Measurements from ENCODE around the gene IFT27. TPM values are rescaled to one million over a fixed set of nuclear protein-coding genes. Genes with fewer than 3 reads are reported as not detected.

The IFT27 gene
- polyA plus RNA-seq, 1 donor from 2014 or later: 111 TPM

- H3K79me2 ChIP-seq (replicated peaks; ENCODE audit: insufficient read depth, low read length): peaks cover 14% of the 10 kb centered on the region
These were observed 3.5 kb downstream of the IFT27 start for GRCh38 chr22:36772451-36772850.

GRCh38 chr22:36771356-36772063, 4.4 kb downstream of the IFT27 start:
- Histone ChIP-seq H3K79me2 (replicated peaks; ENCODE audit: insufficient read depth, low read length) (peaks cover 14% of the 10 kb centered on the region), H3K27me3 (ENCODE audit: insufficient read depth, low read depth, low read length) (no peaks in the 10 kb centered on the region), H3F3A (ENCODE audit: insufficient read depth, low read length, poor library complexity, severe bottlenecking) (no peaks in the 10 kb centered on the region), H3K4me3 (ENCODE audit: low read length) (no peak overlapping the region), H3K27ac (ENCODE audit: low read length) (no peak overlapping the region), H3K4me2 (ENCODE audit: low read length) (no peak overlapping the region), H4K20me1 (ENCODE audit: insufficient read depth) (no peaks in the 10 kb centered on the region), H2AFZ (ENCODE audit: low read depth, low read length) (no peak overlapping the region), H3K36me3 (ENCODE audit: insufficient read depth, low read length) (no peaks in the 10 kb centered on the region), H3K9me2 (ENCODE audit: insufficient read depth, low read length) (no peaks in the 10 kb centered on the region), H3K9me3 (ENCODE audit: low read length) (no peaks in the 10 kb centered on the region), H3K9ac (ENCODE audit: low read length) (no peak overlapping the region)
- TF ChIP-seq MXI1 (conservative IDR thresholded peaks at IDR 0.05; ENCODE audit: poor library complexity, severe bottlenecking) (no peak), SMC3 (conservative IDR thresholded peaks at IDR 0.05; ENCODE audit: poor library complexity) (no peak), EP300 (conservative IDR thresholded peaks at IDR 0.05; ENCODE audit: poor library complexity, severe bottlenecking) (no peak), RAD21 (conservative IDR thresholded peaks at IDR 0.05) (no peak), TAF1 (IDR thresholded peaks at IDR 0.05; ENCODE audit: low read depth) (no peak), EZH2 (IDR thresholded peaks at IDR 0.05; ENCODE audit: borderline replicate concordance, insufficient read depth, low read length, poor library complexity, severe bottlenecking) (no peak), POLR2AphosphoS5 (IDR thresholded peaks at IDR 0.05) (no peak), REST (IDR thresholded peaks at IDR 0.05; ENCODE audit: borderline replicate concordance) (no peak)

More at GRCh38 chr22:36772451-36772850, 3.5 kb downstream of the IFT27 start:
- no peaks in the 10 kb centered on the region for H4K20me1 ChIP-seq (ENCODE audit: insufficient read depth)
- no peaks in the 10 kb centered on the region for H3K9me2 ChIP-seq (ENCODE audit: insufficient read depth, low read length)
- no peak overlapping the region for H3K4me2 ChIP-seq (ENCODE audit: low read length)
- no peak overlapping the region for H3K27ac ChIP-seq (ENCODE audit: low read length)
- H3F3A ChIP-seq (ENCODE audit: insufficient read depth, low read length, poor library complexity, severe bottlenecking): no peaks in the 10 kb centered on the region
- TF ChIP-seq SMC3 (conservative IDR thresholded peaks at IDR 0.05; ENCODE audit: poor library complexity) (no peak), TAF1 (IDR thresholded peaks at IDR 0.05; ENCODE audit: low read depth) (no peak), REST (IDR thresholded peaks at IDR 0.05; ENCODE audit: borderline replicate concordance) (no peak), MXI1 (conservative IDR thresholded peaks at IDR 0.05; ENCODE audit: poor library complexity, severe bottlenecking) (no peak), EP300 (conservative IDR thresholded peaks at IDR 0.05; ENCODE audit: poor library complexity, severe bottlenecking) (no peak), POLR2AphosphoS5 (IDR thresholded peaks at IDR 0.05) (no peak), EZH2 (IDR thresholded peaks at IDR 0.05; ENCODE audit: borderline replicate concordance, insufficient read depth, low read length, poor library complexity, severe bottlenecking) (no peak)
- TF ChIP-seq, protein P1, sequence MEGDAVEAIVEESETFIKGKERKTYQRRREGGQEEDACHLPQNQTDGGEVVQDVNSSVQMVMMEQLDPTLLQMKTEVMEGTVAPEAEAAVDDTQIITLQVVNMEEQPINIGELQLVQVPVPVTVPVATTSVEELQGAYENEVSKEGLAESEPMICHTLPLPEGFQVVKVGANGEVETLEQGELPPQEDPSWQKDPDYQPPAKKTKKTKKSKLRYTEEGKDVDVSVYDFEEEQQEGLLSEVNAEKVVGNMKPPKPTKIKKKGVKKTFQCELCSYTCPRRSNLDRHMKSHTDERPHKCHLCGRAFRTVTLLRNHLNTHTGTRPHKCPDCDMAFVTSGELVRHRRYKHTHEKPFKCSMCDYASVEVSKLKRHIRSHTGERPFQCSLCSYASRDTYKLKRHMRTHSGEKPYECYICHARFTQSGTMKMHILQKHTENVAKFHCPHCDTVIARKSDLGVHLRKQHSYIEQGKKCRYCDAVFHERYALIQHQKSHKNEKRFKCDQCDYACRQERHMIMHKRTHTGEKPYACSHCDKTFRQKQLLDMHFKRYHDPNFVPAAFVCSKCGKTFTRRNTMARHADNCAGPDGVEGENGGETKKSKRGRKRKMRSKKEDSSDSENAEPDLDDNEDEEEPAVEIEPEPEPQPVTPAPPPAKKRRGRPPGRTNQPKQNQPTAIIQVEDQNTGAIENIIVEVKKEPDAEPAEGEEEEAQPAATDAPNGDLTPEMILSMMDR (IDR thresholded peaks at IDR 0.05; ENCODE audit: poor library complexity, severe bottlenecking): no peak
- no peaks in the 10 kb centered on the region for H3K27me3 ChIP-seq (ENCODE audit: insufficient read depth, low read depth, low read length)
- H3K4me3 ChIP-seq (ENCODE audit: low read length): no peak overlapping the region
- H2AFZ ChIP-seq (ENCODE audit: low read depth, low read length): no peak overlapping the region
- no peaks in the 10 kb centered on the region for H3K9me3 ChIP-seq (ENCODE audit: low read length)
- no peaks in the 10 kb centered on the region for H3K36me3 ChIP-seq (ENCODE audit: insufficient read depth, low read length)
- H3K9ac ChIP-seq (ENCODE audit: low read length): no peak overlapping the region
